ENCODE results near the gene PSMD1.

DNA sequence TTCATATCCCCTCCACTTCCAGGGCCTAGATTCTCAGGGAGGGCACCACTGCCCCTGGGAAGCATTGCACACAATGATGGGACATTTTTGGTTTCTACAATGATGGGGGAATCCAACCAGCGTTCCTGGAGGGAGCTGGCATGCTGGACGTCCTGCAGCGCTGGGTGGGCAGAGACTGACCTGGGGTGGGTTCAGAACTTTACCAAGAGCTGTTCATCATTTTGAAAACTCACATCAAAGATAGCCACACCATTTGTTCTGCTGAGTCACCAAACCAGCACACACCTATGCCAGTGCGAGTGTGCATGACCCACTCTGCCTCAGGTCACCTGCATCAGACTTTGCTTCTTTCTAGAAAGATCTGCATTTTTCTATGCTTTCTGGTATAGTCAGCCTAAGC is 127.7 kb downstream of the PSMD1 start:
- TF ChIP-seq POLR2A (IDR thresholded peaks at IDR 0.05), result no peak
- TF ChIP-seq, protein P1, sequence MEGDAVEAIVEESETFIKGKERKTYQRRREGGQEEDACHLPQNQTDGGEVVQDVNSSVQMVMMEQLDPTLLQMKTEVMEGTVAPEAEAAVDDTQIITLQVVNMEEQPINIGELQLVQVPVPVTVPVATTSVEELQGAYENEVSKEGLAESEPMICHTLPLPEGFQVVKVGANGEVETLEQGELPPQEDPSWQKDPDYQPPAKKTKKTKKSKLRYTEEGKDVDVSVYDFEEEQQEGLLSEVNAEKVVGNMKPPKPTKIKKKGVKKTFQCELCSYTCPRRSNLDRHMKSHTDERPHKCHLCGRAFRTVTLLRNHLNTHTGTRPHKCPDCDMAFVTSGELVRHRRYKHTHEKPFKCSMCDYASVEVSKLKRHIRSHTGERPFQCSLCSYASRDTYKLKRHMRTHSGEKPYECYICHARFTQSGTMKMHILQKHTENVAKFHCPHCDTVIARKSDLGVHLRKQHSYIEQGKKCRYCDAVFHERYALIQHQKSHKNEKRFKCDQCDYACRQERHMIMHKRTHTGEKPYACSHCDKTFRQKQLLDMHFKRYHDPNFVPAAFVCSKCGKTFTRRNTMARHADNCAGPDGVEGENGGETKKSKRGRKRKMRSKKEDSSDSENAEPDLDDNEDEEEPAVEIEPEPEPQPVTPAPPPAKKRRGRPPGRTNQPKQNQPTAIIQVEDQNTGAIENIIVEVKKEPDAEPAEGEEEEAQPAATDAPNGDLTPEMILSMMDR (IDR thresholded peaks at IDR 0.05), result no peak
